Mammary epithelial cell (primary cell): ENCODE data around the gene SLC2A2.

Source experiments
- EZH2 ChIP-seq: IDR thresholded peaks from 2 replicates; pipeline ENCODE4 v1.6.1; 2012; ENCODE audit warnings: low read length, inconsistent platforms, borderline replicate concordance
- TF ChIP-seq, protein P1 (sequence below), 2 donors: IDR thresholded peaks in 1 of 2; conservative IDR thresholded peaks in 1 of 2; 2 replicates each; pipeline ENCODE4 v1.5.1; 2011 to 2012; ENCODE audit warnings: inconsistent platforms in 2 of 2, low read length in 2 of 2, mild to moderate bottlenecking in 2 of 2, control low read depth in 1 of 2, low read depth in 1 of 2; ENCODE audit not compliant: insufficient read depth in 1 of 2; ENCODE audit errors: extremely low read depth in 1 of 2

DNA sequence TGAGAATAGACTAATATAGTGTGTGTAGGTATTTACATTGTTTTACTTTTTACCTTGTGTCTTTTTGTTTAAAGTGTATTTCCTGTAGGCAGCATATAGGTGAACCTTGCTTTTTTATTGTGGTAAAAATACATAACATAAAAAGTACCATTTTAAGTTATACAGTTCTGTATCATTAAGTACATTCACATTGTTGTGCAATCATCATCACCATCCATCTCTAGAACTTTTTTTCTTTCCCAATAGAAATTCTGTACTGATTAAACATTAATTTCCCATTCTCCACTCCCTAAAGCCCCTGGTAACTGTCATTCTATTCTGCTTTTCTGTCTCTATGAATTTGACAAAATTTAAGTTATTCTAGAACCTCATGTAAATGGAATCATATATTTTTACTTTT lies 69.9 kb downstream of the SLC2A2 start:
- TF ChIP-seq, protein P1, sequence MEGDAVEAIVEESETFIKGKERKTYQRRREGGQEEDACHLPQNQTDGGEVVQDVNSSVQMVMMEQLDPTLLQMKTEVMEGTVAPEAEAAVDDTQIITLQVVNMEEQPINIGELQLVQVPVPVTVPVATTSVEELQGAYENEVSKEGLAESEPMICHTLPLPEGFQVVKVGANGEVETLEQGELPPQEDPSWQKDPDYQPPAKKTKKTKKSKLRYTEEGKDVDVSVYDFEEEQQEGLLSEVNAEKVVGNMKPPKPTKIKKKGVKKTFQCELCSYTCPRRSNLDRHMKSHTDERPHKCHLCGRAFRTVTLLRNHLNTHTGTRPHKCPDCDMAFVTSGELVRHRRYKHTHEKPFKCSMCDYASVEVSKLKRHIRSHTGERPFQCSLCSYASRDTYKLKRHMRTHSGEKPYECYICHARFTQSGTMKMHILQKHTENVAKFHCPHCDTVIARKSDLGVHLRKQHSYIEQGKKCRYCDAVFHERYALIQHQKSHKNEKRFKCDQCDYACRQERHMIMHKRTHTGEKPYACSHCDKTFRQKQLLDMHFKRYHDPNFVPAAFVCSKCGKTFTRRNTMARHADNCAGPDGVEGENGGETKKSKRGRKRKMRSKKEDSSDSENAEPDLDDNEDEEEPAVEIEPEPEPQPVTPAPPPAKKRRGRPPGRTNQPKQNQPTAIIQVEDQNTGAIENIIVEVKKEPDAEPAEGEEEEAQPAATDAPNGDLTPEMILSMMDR (conservative IDR thresholded peaks at IDR 0.05 in 1 of 2, IDR thresholded peaks at IDR 0.05 in 1 of 2; ENCODE audit: extremely low read depth in 1 of 2, insufficient read depth in 1 of 2, low read depth in 1 of 2, low read length in 2 of 2): no peak
- no peak for TF ChIP-seq EZH2
